A549 (cell line): Measurements from ENCODE around the gene RNGTT. TPM values are rescaled to one million over a fixed set of nuclear protein-coding genes. Genes with fewer than 3 reads are reported as not detected.

Experiments
- ATAC-seq, 2 experiments: fragments of 200-7000 bp in 1 of 2; fragments of >200 bp in 1 of 2; cut with Nextera tagmentation in 1 of 2; cut with Tn5 transposase in 1 of 2; 3 replicates each; pipeline versions ENCODE4 v1.8.0 to v1.9.1; 2018 to 2020; ENCODE audit warnings: mild to moderate bottlenecking in 1 of 2, moderate library complexity in 1 of 2
- CTCF ChIA-PET: fragments of 300-600 bp; sonication (Branson Sonifier 250); formaldehyde crosslinking; extraction: SDS; loops from one replicate; lab custom pipeline; 2021; ENCODE audit warnings: antibody characterized with exemption, inconsistent platforms; lab: Yijun Ruan, JAX
- POLR2A ChIA-PET: fragments of 350-600 bp; formaldehyde crosslinking; extraction: SDS; loops from one replicate; lab custom pipeline; 2021; ENCODE audit warnings: antibody characterized with exemption, inconsistent platforms; lab: Yijun Ruan, JAX
- DNase-seq, 2 experiments: peaks; one replicate each; pipeline versions ENCODE4 v3.0.0 to v3.0.0-alpha.2; 2011 to 2016; ENCODE audit warnings: low read depth in 1 of 2, low spot score in 1 of 2
- FAIRE-seq: peaks from 2 replicates; lab custom pipeline; 2011; peaks lifted over from hg19 to GRCh38; lab: Jason Lieb, UNC
- H3K27ac ChIP-seq, 2 experiments: fragments of >200 bp; sonication (Bioruptor Twin); formaldehyde crosslinking; 3 replicates each; pipeline ENCODE4 v1.5.1; 2016 to 2017
- H3K4me1 ChIP-seq: fragments of >200 bp; sonication (Bioruptor Twin); formaldehyde crosslinking; 3 replicates; pipeline ENCODE4 v1.6.1; 2016
- H3K4me2 ChIP-seq: fragments of >200 bp; sonication (Bioruptor Twin); formaldehyde crosslinking; 3 replicates; pipeline ENCODE4 v1.6.1; 2016
- H3K4me3 ChIP-seq: fragments of >200 bp; sonication (Bioruptor Twin); formaldehyde crosslinking; 3 replicates; pipeline ENCODE4 v1.5.1; 2016
- H3K9me3 ChIP-seq: fragments of >200 bp; sonication (Bioruptor Twin); formaldehyde crosslinking; 3 replicates; pipeline ENCODE4 v1.6.1; 2016
- CBX2 ChIP-seq: fragments of 200-600 bp; sonication (generic); IDR thresholded peaks from 2 replicates; pipeline ENCODE4 v1.6.1; 2016; ENCODE audit warnings: low read depth, mild to moderate bottlenecking, borderline replicate concordance
- CHD2 ChIP-seq: fragments of 150-350 bp; IDR thresholded peaks from 2 replicates; pipeline ENCODE4 v1.6.1; 2014; ENCODE audit warnings: low read length; ENCODE audit not compliant: partially characterized antibody
- FOXS1 ChIP-seq: fragments of 250-450 bp; sonication (Bioruptor Pico); IDR thresholded peaks from 2 replicates; pipeline ENCODE4 v1.5.0; 2020; ENCODE audit warnings: mild to moderate bottlenecking, moderate library complexity
- GATA3 ChIP-seq: IDR thresholded peaks from 2 replicates; pipeline ENCODE4 v1.6.1; 2012; ENCODE audit warnings: borderline replicate concordance
- HDAC2 ChIP-seq: fragments of 200-600 bp; sonication (generic); IDR thresholded peaks from 2 replicates; pipeline ENCODE4 v1.6.1; 2016
- HOXB5 ChIP-seq: fragments of 250-450 bp; sonication (Bioruptor Pico); IDR thresholded peaks from 2 replicates; pipeline ENCODE4 v1.5.0; 2020; ENCODE audit warnings: mild to moderate bottlenecking, moderate library complexity
- JUNB ChIP-seq: fragments of >200 bp; sonication (Bioruptor Twin); formaldehyde crosslinking; IDR thresholded peaks from 2 replicates; pipeline ENCODE4 v1.6.1; 2016
- MAZ ChIP-seq: fragments of 150-350 bp; IDR thresholded peaks from 2 replicates; pipeline ENCODE4 v1.6.1; 2014; ENCODE audit warnings: antibody characterized with exemption, low read depth, low read length, borderline replicate concordance
- NFE2L2 ChIP-seq: fragments of 150-350 bp; conservative IDR thresholded peaks from 2 replicates; pipeline ENCODE4 v1.6.1; 2014; ENCODE audit warnings: low read length
- PHF8 ChIP-seq: fragments of 200-600 bp; sonication (generic); IDR thresholded peaks from 2 replicates; pipeline ENCODE4 v1.6.1; 2016; ENCODE audit warnings: low read depth, mild to moderate bottlenecking, antibody characterized with exemption, moderate library complexity, borderline replicate concordance
- RAD21 ChIP-seq, 2 experiments: fragments of >200 bp in 1 of 2; sonication (Bioruptor Twin) in 1 of 2; formaldehyde crosslinking in 1 of 2; IDR thresholded peaks in 1 of 2; conservative IDR thresholded peaks in 1 of 2; 2 replicates in 1 of 2; 3 replicates in 1 of 2; pipeline ENCODE4 v1.6.1; 2012 to 2018; ENCODE audit warnings: inconsistent platforms in 1 of 2
- RARB ChIP-seq: fragments of 250-450 bp; sonication (Bioruptor Pico); IDR thresholded peaks from 2 replicates; pipeline ENCODE4 v1.8.0; 2021; ENCODE audit warnings: mild to moderate bottlenecking, moderate library complexity
- RNF2 ChIP-seq: fragments of 200-600 bp; sonication (generic); IDR thresholded peaks from 2 replicates; pipeline ENCODE4 v1.6.1; 2016; ENCODE audit warnings: low read depth, mild to moderate bottlenecking, antibody characterized with exemption, moderate library complexity, borderline replicate concordance
- TP53 ChIP-seq: fragments of 250-450 bp; sonication (Bioruptor Pico); IDR thresholded peaks from 2 replicates; pipeline ENCODE4 v1.5.0; 2021; ENCODE audit warnings: mild to moderate bottlenecking, moderate library complexity
- ZC3H11A ChIP-seq: fragments of 450-650 bp; IDR thresholded peaks from 2 replicates; pipeline ENCODE4 v1.6.1; 2014; ENCODE audit warnings: antibody characterized with exemption, mild to moderate bottlenecking
- ZFP36 ChIP-seq: fragments of 450-650 bp; IDR thresholded peaks from 2 replicates; pipeline ENCODE4 v1.6.1; 2014; ENCODE audit warnings: borderline replicate concordance; ENCODE audit not compliant: partially characterized antibody
- WGBS: methylation state at CpG from one replicate; pipeline ENCODE4 v1.1.6; 2017; ENCODE audit errors: missing lambda C conversion rate; 5-methylcytosine and 5-hydroxymethylcytosine counted together
- polyA plus RNA-seq, 4 experiments: library from polyadenylated mRNA; depleted of rRNA in 3 of 4; stranded (reverse); fragments of >200 nt; fragmentation: RNase III in 1 of 4; extraction: RNeasy Plus Mini Kit Qiagen cat#74134 plus additional on column Dnase treatment in 1 of 4; gene quantifications; 2 replicates in 3 of 4; 3 replicates in 1 of 4; pipeline ENCODE4 v1.2.3, GENCODE V29; 2011 to 2017
- TF ChIP-seq, protein P1 (sequence below): fragments of 150-350 bp; IDR thresholded peaks from 2 replicates; pipeline ENCODE4 v1.6.1; 2014; ENCODE audit warnings: low read depth, mild to moderate bottlenecking, low read length
- TF ChIP-seq, protein P2 (sequence below): fragments of 450-650 bp; IDR thresholded peaks from 2 replicates; pipeline ENCODE4 v1.6.1; 2014; ENCODE audit warnings: antibody characterized with exemption
- TF ChIP-seq, protein P3 (sequence below): fragments of >200 bp; sonication (Bioruptor Twin); formaldehyde crosslinking; IDR thresholded peaks from 3 replicates; pipeline ENCODE4 v1.6.1; 2016
- TF ChIP-seq, protein P4 (sequence below): fragments of >200 bp; sonication (Bioruptor Twin); formaldehyde crosslinking; IDR thresholded peaks from 3 replicates; pipeline ENCODE4 v1.5.1; 2016
- TF ChIP-seq, protein P5 (sequence below): IDR thresholded peaks from 2 replicates; pipeline ENCODE4 v1.6.1; 2012
- TF ChIP-seq, protein P6 (sequence below): IDR thresholded peaks from 2 replicates; pipeline ENCODE4 v1.6.1; 2012; ENCODE audit warnings: low read depth, borderline replicate concordance
- TF ChIP-seq, protein P7 (sequence below): fragments of 250-450 bp; sonication (Bioruptor Pico); IDR thresholded peaks from 2 replicates; pipeline ENCODE4 v1.5.0; 2021; ENCODE audit warnings: mild to moderate bottlenecking, moderate library complexity, borderline replicate concordance

The RNGTT gene
- polyA plus RNA-seq, 2 of the 4 experiments (the other 2 are of a cell fraction), result 11.6 to 15.0 TPM

DNA sequence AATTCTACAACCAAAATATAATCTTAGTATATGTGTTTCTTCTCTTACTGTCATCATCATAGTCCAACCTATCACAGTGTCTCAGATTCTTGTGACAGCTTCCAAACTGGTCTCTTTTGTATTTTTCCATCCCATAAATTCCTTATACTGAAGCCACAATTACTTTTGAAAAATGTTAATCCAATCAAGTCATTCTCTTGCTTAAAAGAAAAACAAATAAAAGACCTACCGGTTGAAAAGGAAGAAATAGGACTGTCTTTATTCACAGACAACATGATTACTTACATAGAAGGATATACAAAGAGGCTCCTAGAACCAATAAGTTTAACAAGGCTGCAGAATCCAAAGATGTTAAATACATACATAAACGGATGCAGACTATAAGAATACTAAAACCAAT is 339.9 kb downstream of the RNGTT start:
- H3K9me3 ChIP-seq, result no peaks in the 10 kb centered on the region
- no peak overlapping the region for H3K4me3 ChIP-seq
- no peak overlapping the region for H3K27ac ChIP-seq
- POLR2A ChIA-PET, result no interaction called here
- H3K4me2 ChIP-seq, result no peak overlapping the region
- no peaks in the 10 kb centered on the region for H3K4me1 ChIP-seq
- CTCF ChIA-PET, result interaction anchor here (0.9 kb wide), 1 partner anchor 690 kb away, joined by 3 read pairs; no protein-coding TSS in a partner anchor
- TF ChIP-seq TP53 (CRISPR knock-in tag) (no peak), MAZ (no peak), ZC3H11A (no peak), HOXB5 (no peak), NFE2L2 (no peak), FOXS1 (CRISPR knock-in tag) (no peak), RARB (CRISPR knock-in tag) (no peak), CBX2 (no peak), PHF8 (no peak), ZFP36 (no peak), RAD21 (conservative IDR thresholded peaks at IDR 0.05 in 1 of 2, IDR thresholded peaks at IDR 0.05 in 1 of 2) (no peak), CHD2 (no peak), RNF2 (no peak), JUNB (no peak), HDAC2 (no peak)
- TF ChIP-seq, protein P1, sequence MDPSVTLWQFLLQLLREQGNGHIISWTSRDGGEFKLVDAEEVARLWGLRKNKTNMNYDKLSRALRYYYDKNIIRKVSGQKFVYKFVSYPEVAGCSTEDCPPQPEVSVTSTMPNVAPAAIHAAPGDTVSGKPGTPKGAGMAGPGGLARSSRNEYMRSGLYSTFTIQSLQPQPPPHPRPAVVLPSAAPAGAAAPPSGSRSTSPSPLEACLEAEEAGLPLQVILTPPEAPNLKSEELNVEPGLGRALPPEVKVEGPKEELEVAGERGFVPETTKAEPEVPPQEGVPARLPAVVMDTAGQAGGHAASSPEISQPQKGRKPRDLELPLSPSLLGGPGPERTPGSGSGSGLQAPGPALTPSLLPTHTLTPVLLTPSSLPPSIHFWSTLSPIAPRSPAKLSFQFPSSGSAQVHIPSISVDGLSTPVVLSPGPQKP, result no peak
- TF ChIP-seq, protein P2, sequence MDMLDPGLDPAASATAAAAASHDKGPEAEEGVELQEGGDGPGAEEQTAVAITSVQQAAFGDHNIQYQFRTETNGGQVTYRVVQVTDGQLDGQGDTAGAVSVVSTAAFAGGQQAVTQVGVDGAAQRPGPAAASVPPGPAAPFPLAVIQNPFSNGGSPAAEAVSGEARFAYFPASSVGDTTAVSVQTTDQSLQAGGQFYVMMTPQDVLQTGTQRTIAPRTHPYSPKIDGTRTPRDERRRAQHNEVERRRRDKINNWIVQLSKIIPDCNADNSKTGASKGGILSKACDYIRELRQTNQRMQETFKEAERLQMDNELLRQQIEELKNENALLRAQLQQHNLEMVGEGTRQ, result no peak
- TF ChIP-seq, protein P3, sequence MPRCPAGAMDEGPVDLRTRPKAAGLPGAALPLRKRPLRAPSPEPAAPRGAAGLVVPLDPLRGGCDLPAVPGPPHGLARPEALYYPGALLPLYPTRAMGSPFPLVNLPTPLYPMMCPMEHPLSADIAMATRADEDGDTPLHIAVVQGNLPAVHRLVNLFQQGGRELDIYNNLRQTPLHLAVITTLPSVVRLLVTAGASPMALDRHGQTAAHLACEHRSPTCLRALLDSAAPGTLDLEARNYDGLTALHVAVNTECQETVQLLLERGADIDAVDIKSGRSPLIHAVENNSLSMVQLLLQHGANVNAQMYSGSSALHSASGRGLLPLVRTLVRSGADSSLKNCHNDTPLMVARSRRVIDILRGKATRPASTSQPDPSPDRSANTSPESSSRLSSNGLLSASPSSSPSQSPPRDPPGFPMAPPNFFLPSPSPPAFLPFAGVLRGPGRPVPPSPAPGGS, result no peak
- TF ChIP-seq, protein P4, sequence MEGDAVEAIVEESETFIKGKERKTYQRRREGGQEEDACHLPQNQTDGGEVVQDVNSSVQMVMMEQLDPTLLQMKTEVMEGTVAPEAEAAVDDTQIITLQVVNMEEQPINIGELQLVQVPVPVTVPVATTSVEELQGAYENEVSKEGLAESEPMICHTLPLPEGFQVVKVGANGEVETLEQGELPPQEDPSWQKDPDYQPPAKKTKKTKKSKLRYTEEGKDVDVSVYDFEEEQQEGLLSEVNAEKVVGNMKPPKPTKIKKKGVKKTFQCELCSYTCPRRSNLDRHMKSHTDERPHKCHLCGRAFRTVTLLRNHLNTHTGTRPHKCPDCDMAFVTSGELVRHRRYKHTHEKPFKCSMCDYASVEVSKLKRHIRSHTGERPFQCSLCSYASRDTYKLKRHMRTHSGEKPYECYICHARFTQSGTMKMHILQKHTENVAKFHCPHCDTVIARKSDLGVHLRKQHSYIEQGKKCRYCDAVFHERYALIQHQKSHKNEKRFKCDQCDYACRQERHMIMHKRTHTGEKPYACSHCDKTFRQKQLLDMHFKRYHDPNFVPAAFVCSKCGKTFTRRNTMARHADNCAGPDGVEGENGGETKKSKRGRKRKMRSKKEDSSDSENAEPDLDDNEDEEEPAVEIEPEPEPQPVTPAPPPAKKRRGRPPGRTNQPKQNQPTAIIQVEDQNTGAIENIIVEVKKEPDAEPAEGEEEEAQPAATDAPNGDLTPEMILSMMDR, result no peak
- TF ChIP-seq, protein P5, sequence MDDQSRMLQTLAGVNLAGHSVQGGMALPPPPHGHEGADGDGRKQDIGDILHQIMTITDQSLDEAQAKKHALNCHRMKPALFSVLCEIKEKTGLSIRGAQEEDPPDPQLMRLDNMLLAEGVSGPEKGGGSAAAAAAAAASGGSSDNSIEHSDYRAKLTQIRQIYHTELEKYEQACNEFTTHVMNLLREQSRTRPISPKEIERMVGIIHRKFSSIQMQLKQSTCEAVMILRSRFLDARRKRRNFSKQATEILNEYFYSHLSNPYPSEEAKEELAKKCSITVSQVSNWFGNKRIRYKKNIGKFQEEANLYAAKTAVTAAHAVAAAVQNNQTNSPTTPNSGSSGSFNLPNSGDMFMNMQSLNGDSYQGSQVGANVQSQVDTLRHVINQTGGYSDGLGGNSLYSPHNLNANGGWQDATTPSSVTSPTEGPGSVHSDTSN, result no peak
- no peak for FAIRE-seq
- 82% methylated on average over 2 of the region's 2 CpGs for WGBS
- no peak for ATAC-seq
- DNase-seq, result no peak

DNA sequence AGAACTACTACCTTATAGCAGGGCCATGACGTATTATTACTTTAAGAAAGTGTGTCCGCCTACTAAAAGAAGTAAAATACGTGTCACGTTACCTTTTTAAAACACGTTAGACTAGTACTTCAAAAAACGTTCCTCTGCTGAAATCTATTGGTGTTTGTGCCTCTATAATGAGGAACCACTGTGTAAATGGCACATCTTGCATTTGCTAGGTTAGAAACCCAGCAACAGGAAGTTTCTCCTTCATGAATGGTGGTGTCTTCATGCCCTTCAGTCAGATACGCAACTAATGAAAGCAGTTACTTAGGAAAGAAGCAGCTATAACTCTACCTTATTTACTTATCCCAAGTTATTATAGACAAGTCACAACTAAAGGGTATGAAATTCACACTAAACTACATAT is 343.5 kb downstream of the RNGTT start:
- ChIA-PET CTCF (interaction anchor here (1.3 kb wide), 1 partner anchor 19 kb away, joined by 3 read pairs; no protein-coding TSS in a partner anchor), POLR2A (no interaction called here)
- Histone ChIP-seq H3K27ac (no peak overlapping the region), H3K4me1 (no peaks in the 10 kb centered on the region), H3K4me2 (no peak overlapping the region), H3K4me3 (no peak overlapping the region), H3K9me3 (no peaks in the 10 kb centered on the region)
- WGBS, result 88% methylated on average over 7 of the region's 7 CpGs
- FAIRE-seq (no peak), ATAC-seq (no peak), DNase-seq (no peak)
- TF ChIP-seq, protein P2, result no peak
- TF ChIP-seq CBX2 (no peak), GATA3 (no peak), PHF8 (no peak), RARB (CRISPR knock-in tag) (no peak)
- TF ChIP-seq, protein P6, sequence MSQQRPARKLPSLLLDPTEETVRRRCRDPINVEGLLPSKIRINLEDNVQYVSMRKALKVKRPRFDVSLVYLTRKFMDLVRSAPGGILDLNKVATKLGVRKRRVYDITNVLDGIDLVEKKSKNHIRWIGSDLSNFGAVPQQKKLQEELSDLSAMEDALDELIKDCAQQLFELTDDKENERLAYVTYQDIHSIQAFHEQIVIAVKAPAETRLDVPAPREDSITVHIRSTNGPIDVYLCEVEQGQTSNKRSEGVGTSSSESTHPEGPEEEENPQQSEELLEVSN, result no peak
- TF ChIP-seq, protein P7, sequence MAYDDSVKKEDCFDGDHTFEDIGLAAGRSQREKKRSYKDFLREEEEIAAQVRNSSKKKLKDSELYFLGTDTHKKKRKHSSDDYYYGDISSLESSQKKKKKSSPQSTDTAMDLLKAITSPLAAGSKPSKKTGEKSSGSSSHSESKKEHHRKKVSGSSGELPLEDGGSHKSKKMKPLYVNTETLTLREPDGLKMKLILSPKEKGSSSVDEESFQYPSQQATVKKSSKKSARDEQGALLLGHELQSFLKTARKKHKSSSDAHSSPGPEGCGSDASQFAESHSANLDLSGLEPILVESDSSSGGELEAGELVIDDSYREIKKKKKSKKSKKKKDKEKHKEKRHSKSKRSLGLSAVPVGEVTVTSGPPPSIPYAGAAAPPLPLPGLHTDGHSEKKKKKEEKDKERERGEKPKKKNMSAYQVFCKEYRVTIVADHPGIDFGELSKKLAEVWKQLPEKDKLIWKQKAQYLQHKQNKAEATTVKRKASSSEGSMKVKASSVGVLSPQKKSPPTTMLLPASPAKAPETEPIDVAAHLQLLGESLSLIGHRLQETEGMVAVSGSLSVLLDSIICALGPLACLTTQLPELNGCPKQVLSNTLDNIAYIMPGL (CRISPR knock-in tag), result no peak
